GM23248 (cell line): ENCODE results near the gene IDI2. TPM values are rescaled to one million over a fixed set of nuclear protein-coding genes. Genes with fewer than 3 reads are reported as not detected.

ENCODE experiments used
- DNase-seq: peaks from one replicate; pipeline ENCODE4 v3.0.0-alpha.2; 2015
- H2AFZ ChIP-seq: fragments of 200-600 bp; sonication (generic); 2 replicates; pipeline ENCODE4 v1.6.1; 2016; ENCODE audit warnings: antibody characterized with exemption
- H3F3A ChIP-seq: fragments of 200-600 bp; sonication (generic); 2 replicates; pipeline ENCODE4 v1.6.1; 2016; ENCODE audit warnings: mild to moderate bottlenecking, antibody characterized with exemption, mixed run types; ENCODE audit not compliant: insufficient read depth
- H3K27ac ChIP-seq: fragments of 200-600 bp; sonication (generic); 2 replicates; pipeline ENCODE4 v1.5.1; 2016; ENCODE audit warnings: mild to moderate bottlenecking
- H3K27me3 ChIP-seq: fragments of 200-600 bp; sonication (generic); replicated peaks from 2 replicates; pipeline ENCODE4 v1.6.1; 2016; ENCODE audit warnings: mild to moderate bottlenecking; ENCODE audit not compliant: insufficient read depth
- H3K36me3 ChIP-seq: fragments of 200-600 bp; sonication (generic); 2 replicates; pipeline ENCODE4 v1.6.1; 2016; ENCODE audit warnings: low read depth, mild to moderate bottlenecking
- H3K4me1 ChIP-seq: fragments of 200-600 bp; sonication (generic); 2 replicates; pipeline ENCODE4 v1.6.1; 2016; ENCODE audit warnings: mild to moderate bottlenecking; ENCODE audit not compliant: insufficient read depth
- H3K4me2 ChIP-seq: fragments of 200-600 bp; sonication (generic); one replicate; pipeline ENCODE4 v1.6.1; 2016; ENCODE audit warnings: mild to moderate bottlenecking; ENCODE audit not compliant: unreplicated experiment
- H3K4me3 ChIP-seq: fragments of 200-600 bp; sonication (generic); 2 replicates; pipeline ENCODE4 v1.5.1; 2016; ENCODE audit warnings: mild to moderate bottlenecking
- H3K79me2 ChIP-seq: fragments of 200-600 bp; sonication (generic); 2 replicates; pipeline ENCODE4 v1.6.1; 2016; ENCODE audit warnings: mild to moderate bottlenecking; ENCODE audit not compliant: insufficient read depth
- H3K9ac ChIP-seq: fragments of 200-600 bp; sonication (generic); 2 replicates; pipeline ENCODE4 v1.6.1; 2016; ENCODE audit warnings: mild to moderate bottlenecking
- H3K9me2 ChIP-seq: fragments of 200-600 bp; sonication (generic); 2 replicates; pipeline ENCODE4 v1.6.1; 2016; ENCODE audit warnings: mixed run types, mild to moderate bottlenecking, moderate library complexity; ENCODE audit not compliant: insufficient read depth
- H3K9me3 ChIP-seq: fragments of 200-600 bp; sonication (generic); one replicate; pipeline ENCODE4 v1.6.1; 2017; ENCODE audit warnings: low read depth
- H4K20me1 ChIP-seq: fragments of 200-600 bp; sonication (generic); 2 replicates; pipeline ENCODE4 v1.6.0; 2016; ENCODE audit not compliant: insufficient read depth
- EZH2 ChIP-seq: fragments of 200-600 bp; sonication (generic); IDR thresholded peaks from 2 replicates; pipeline ENCODE4 v1.6.1; 2018; ENCODE audit warnings: antibody characterized with exemption, mild to moderate bottlenecking; ENCODE audit not compliant: insufficient read depth, poor library complexity, severe bottlenecking
- EZH2phosphoT487 ChIP-seq: fragments of 200-600 bp; sonication (generic); IDR thresholded peaks from 2 replicates; pipeline ENCODE4 v1.6.1; 2018; ENCODE audit warnings: antibody characterized with exemption, moderate library complexity, mild to moderate bottlenecking, low read depth; ENCODE audit not compliant: insufficient read depth
- WGBS, 2 experiments: methylation state at CpG; one replicate each; pipeline ENCODE4 v1.1.6; 2015 to 2017; ENCODE audit warnings: low lambda C conversion rate in 2 of 2, low coverage in 1 of 2; ENCODE audit errors: missing lambda C conversion rate in 2 of 2; 5-methylcytosine and 5-hydroxymethylcytosine counted together
- in situ Hi-C: fragments of 300-500 bp; cut with MboI; formaldehyde crosslinking; loops from 2 replicates; pipeline ENCODE4 v1.15.0; 2020
- polyA plus RNA-seq: library from polyadenylated mRNA; unstranded; fragments of >200 nt; fragmentation: Nextera tagmentation; extraction: Ambion mirVana; gene quantifications from 2 replicates; pipeline ENCODE4 v1.2.1, GENCODE V29; 2016
- total RNA-seq: library from RNA; depleted of rRNA; stranded (reverse); fragments of >200 nt; shearing (Covaris generic); gene quantifications from 2 replicates; pipeline ENCODE4 v1.2.3, GENCODE V29; 2014

The IDI2 gene
- total and polyA plus RNA-seq, 2 experiments from 2014 or later = not detected

DNA sequence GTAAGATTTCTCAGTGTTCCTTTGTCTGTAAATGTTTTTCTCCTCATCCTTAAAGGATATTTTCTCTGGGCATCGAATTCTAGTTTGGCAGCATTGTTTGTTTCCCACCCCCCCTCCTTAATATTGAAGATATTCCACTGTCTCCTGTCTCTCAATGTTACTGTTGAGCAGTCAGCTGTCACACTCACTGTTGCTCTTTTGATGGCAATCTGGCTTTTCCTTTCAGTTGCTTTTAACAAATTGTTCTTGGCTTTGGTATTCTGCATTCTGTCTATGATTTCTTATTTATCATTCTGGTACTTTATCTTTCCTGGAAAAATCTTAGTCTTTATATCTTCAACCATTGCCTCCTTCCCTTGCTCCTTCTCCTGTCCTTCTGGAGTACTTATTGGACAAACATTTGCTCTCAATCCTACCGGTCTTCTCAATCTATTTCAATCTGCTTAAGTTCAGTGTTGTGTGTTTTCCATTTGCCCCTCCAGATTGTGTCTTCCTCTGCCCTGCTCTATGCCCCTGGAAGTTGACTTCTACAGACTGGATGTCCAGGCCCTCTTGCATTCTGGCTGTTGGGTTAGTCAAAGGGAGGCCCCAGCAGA lies 46.7 kb downstream of the IDI2 start:
- TF ChIP-seq EZH2 = no peak
- WGBS, 2 experiments = 90 to 91% methylated on average over 2 of the region's 2 CpGs
- no peak overlapping the region for H3K4me3 ChIP-seq

DNA sequence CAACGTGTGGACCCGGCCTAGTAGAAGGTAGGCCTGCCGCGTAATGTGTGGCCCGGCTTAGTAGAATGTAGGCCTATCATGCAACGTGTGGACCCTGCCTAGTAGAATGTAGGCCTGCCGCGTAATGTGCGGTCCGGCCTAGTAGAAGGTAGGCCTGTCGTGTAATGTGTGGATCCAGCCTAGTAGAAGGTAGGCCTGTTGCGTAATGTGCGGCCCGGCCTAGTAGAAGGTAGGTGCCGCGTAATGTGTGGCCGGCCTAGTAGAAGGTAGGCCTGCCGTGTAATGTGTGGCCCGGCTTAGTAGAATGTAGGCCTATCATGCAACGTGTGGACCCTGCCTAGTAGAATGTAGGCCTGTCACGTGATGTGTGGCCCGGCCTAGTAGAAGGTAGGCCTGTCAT lies 49.3 kb downstream of the IDI2 start:
- H4K20me1 ChIP-seq = no peaks in the 10 kb centered on the region
- DNase-seq = no peak
- no peaks in the 10 kb centered on the region for H3K36me3 ChIP-seq
- H2AFZ ChIP-seq = no peak overlapping the region
- no peaks in the 10 kb centered on the region for H3K27me3 ChIP-seq
- H3F3A ChIP-seq = no peaks in the 10 kb centered on the region
- H3K4me2 ChIP-seq = no peak overlapping the region
- no peak for TF ChIP-seq EZH2
- TF ChIP-seq EZH2phosphoT487 = no peak
- H3K9me3 ChIP-seq = no peaks in the 10 kb centered on the region
- H3K4me3 ChIP-seq = no peak overlapping the region
- H3K9ac ChIP-seq = no peak overlapping the region
- H3K9me2 ChIP-seq = no peaks in the 10 kb centered on the region
- WGBS, 2 experiments = 94% methylated on average over 22 of the region's 22 CpGs
- H3K4me1 ChIP-seq = peaks cover 2% of the 10 kb centered on the region; the same call in 1 of the 2 replicates
- no peak overlapping the region for H3K27ac ChIP-seq
- no peaks in the 10 kb centered on the region for H3K79me2 ChIP-seq
- in situ Hi-C loops = no loop called here

More for the DNA sequence above, 46.7 kb downstream of the IDI2 start:
- Histone ChIP-seq H3K79me2 (peaks cover 16% of the 10 kb centered on the region), H3K9me3 (no peaks in the 10 kb centered on the region), H3K4me1 (no peaks in the 10 kb centered on the region), H3K9ac (no peak overlapping the region), H3K36me3 (no peaks in the 10 kb centered on the region), H3K9me2 (no peaks in the 10 kb centered on the region), H3K27ac (no peak overlapping the region), H3F3A (no peaks in the 10 kb centered on the region), H3K27me3 (no peaks in the 10 kb centered on the region), H4K20me1 (no peaks in the 10 kb centered on the region), H3K4me2 (no peak overlapping the region), H2AFZ (no peak overlapping the region)
- in situ Hi-C loops = no loop called here
- DNase-seq = peak; percentile 26

DNA sequence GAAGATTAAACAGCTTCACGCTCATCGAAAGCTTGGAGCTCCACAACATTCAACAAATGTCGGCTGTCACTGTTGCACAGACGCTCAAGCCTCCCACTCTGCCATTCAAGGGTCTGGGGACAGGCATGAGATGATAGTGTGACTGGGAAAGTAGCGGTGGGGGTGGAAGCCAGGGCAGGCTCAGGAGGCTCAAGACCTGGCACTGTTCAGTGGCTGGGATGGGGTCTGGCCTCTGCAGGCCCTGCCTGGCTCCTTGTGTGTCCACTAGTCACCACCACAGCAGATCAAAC lies 50.9 kb downstream of the IDI2 start:
- H3K9ac ChIP-seq = no peak overlapping the region
- TF ChIP-seq EZH2phosphoT487 (no peak), EZH2 (no peak)
- in situ Hi-C loops = no loop called here
- H3K27ac ChIP-seq = no peak overlapping the region
- H3K4me3 ChIP-seq = no peak overlapping the region
- H3K9me2 ChIP-seq = no peaks in the 10 kb centered on the region
- no peak overlapping the region for H2AFZ ChIP-seq
- no peaks in the 10 kb centered on the region for H3K9me3 ChIP-seq
- WGBS, 2 experiments = 96 to 100% methylated on average over 5 of the region's 5 CpGs
- H4K20me1 ChIP-seq = no peaks in the 10 kb centered on the region
- H3K79me2 ChIP-seq = no peaks in the 10 kb centered on the region
- DNase-seq = no peak
- H3K36me3 ChIP-seq = no peaks in the 10 kb centered on the region
- H3K27me3 ChIP-seq = no peaks in the 10 kb centered on the region
- no peak overlapping the region for H3K4me2 ChIP-seq
- H3F3A ChIP-seq = no peaks in the 10 kb centered on the region
- H3K4me1 ChIP-seq = peaks cover 15% of the 10 kb centered on the region; the same call in 1 of the 2 replicates

DNA sequence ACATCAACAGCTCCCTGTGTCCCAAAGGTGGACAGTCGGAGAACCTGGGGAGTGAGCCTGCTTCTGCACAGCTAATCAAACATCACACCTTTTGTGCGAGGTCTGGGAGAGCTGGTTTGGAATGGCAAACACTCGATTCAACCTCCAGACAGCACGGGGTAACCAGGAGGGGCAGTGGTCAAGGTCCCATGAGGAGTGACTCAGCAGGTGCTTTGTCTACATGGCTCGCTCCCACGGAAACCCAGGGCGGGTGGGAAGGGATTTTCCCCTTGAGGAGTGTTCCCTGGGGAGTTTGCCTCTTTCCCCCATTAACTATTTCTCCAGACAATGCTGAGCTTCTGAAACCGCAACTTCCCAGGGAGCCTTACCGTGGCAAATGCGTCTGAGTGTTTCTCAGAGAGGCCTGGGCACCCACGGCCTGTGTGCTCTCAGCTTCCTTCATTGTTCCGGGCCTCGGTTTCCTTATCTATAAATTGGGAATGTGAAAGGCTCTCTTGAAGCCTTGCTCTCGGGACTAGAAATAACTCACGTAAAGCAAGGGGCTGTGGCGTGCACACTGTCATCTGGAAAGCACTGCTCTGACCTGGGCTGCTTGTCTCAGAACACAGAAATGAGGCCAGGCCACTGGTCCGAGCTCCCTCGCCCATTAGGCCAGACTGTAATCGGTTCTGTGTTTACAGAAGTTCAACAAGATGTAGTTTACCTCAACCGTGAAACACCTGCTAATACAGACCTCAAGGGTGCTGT lies 51.4 kb downstream of the IDI2 start:
- TF ChIP-seq EZH2 (no peak), EZH2phosphoT487 (no peak)
- H2AFZ ChIP-seq = no peak overlapping the region

More for the DNA sequence above, 51.4 kb downstream of the IDI2 start:
- in situ Hi-C loops = no loop called here
- Histone ChIP-seq H3F3A (no peaks in the 10 kb centered on the region), H3K4me1 (peaks cover 15% of the 10 kb centered on the region; the same call in 1 of the 2 replicates), H3K9me3 (no peaks in the 10 kb centered on the region), H3K27ac (no peak overlapping the region), H3K4me2 (no peak overlapping the region), H3K36me3 (no peaks in the 10 kb centered on the region), H3K9ac (no peak overlapping the region), H3K9me2 (no peaks in the 10 kb centered on the region), H3K27me3 (no peaks in the 10 kb centered on the region), H3K79me2 (no peaks in the 10 kb centered on the region), H3K4me3 (no peak overlapping the region), H4K20me1 (no peaks in the 10 kb centered on the region)
- WGBS, 2 experiments = 82 to 85% methylated on average over 17 to 20 of the region's 20 CpGs
- DNase-seq = peak; percentile 13
